Kidney (tissue), 14 donors: ENCODE results near the gene CADM3. TPM values are rescaled to one million over a fixed set of nuclear protein-coding genes. Genes with fewer than 3 reads are reported as not detected.
A peak's percentile ranks its signal among the peaks of the same experiment; 100 is the strongest.

ENCODE experiments used
- DNase-seq, 5 donors: peaks; one replicate each; pipeline ENCODE4 v3.0.0-alpha.2; 2013 to 2020
- FAIRE-seq: peaks from 2 replicates; lab custom pipeline; 2012; peaks lifted over from hg19 to GRCh38; lab: Jason Lieb, UNC
- H3K27ac ChIP-seq, 2 donors: one replicate each; pipeline ENCODE4 v1.7.0; 2013; ENCODE audit warnings: low read depth in 2 of 2, low read length in 2 of 2, inconsistent platforms in 1 of 2
- H3K27me3 ChIP-seq: one replicate; pipeline ENCODE4 v1.7.1; 2013; ENCODE audit warnings: low read length, inconsistent platforms; ENCODE audit not compliant: control insufficient read depth, insufficient read depth
- H3K36me3 ChIP-seq, 3 donors: one replicate each; pipeline versions ENCODE4 v1.7.0 to v1.7.1; 2013; ENCODE audit warnings: low read length in 3 of 3, control low read depth in 1 of 3, inconsistent platforms in 1 of 3; ENCODE audit not compliant: insufficient read depth in 3 of 3, control insufficient read depth in 2 of 3
- H3K4me1 ChIP-seq, 3 donors: one replicate each; pipeline versions ENCODE4 v1.7.0 to v1.7.1; 2013; ENCODE audit warnings: low read length in 3 of 3, inconsistent platforms in 1 of 3, low read depth in 1 of 3; ENCODE audit not compliant: control insufficient read depth in 2 of 3, insufficient read depth in 2 of 3
- H3K4me3 ChIP-seq, 3 donors: one replicate each; pipeline versions ENCODE4 v1.7.0 to v1.8.1; 2013; ENCODE audit warnings: low read length in 3 of 3, control low read depth in 1 of 3, inconsistent platforms in 1 of 3
- H3K9ac ChIP-seq, 3 donors: one replicate each; pipeline versions ENCODE4 v1.7.0 to v1.7.1; 2013; ENCODE audit warnings: low read length in 3 of 3, control low read depth in 1 of 3, inconsistent platforms in 1 of 3
- H3K9me3 ChIP-seq, 3 donors: one replicate each; pipeline versions ENCODE4 v1.7.0 to v1.7.1; 2013; ENCODE audit warnings: low read length in 3 of 3, control low read depth in 1 of 3, inconsistent platforms in 1 of 3; ENCODE audit not compliant: control insufficient read depth in 2 of 3, insufficient read depth in 1 of 3
- intact Hi-C: fragments of 100-400 bp; cut with DNase I; formaldehyde crosslinking; loops from one replicate; pipeline ENCODE4 v1.11.1; 2022
- polyA plus RNA-seq: library from polyadenylated mRNA; stranded (reverse); fragments of 350-450 nt; fragmentation: Illumina TruSeq; extraction: RNeasy Lipid Tissue Mini Kit (QIAGEN cat#74804); gene quantifications from one replicate; pipeline ENCODE4 v1.2.3, GENCODE V29; 2014; ENCODE audit warnings: low read depth, low replicate concordance; ENCODE audit not compliant: insufficient read depth
- total RNA-seq: library from RNA; stranded (reverse); fragmentation: NEBNext Ultra II Directional; extraction: Animal tissue kit (Norgen Biotek cat#: 25700); gene quantifications from one replicate; pipeline ENCODE4 v1.2.1, GENCODE V29; 2021
- TF ChIP-seq, protein P1 (sequence below): IDR thresholded peaks from 3 replicates; pipeline ENCODE4 v1.5.1; 2012; ENCODE audit warnings: mild to moderate bottlenecking, moderate library complexity, borderline replicate concordance; ENCODE audit not compliant: insufficient read depth; ENCODE audit errors: extremely low read depth
- donor health status: control.
- donor health status: control.
- donor health status: control.
- donor health status: control.
- donor health status: control.
- donor health status: DM: yes; HTN: yes; CAD: no.
- donor health status: Normal renal cell carcinoma (clear cell type).

Gene CADM3
- total and polyA plus RNA-seq, 2 donors from 2014 or later: 0.56 to 25.8 TPM

DNA sequence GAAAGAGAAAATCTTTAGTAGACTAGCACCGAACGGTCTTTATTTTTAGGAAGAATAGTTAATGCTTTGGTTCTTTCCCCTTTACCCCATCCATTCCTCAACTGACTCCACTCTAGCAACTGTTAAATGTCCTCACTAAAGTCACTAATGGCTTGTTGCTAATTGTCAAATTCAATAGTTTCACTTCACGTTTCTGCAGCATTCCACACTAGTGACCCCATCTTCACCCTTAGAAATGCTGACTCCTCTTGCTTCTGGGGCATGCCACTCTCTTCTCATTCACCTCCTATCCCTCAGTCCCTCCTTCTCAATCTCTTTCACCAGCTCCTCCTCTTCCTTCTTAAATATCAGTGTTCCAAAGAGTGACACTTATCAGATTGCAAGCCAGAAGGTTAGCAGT is 19.4 kb upstream of the CADM3 start:
- H3K36me3 ChIP-seq: no peaks in the 10 kb centered on the region
- DNase-seq: no peak
- TF ChIP-seq, protein P1, sequence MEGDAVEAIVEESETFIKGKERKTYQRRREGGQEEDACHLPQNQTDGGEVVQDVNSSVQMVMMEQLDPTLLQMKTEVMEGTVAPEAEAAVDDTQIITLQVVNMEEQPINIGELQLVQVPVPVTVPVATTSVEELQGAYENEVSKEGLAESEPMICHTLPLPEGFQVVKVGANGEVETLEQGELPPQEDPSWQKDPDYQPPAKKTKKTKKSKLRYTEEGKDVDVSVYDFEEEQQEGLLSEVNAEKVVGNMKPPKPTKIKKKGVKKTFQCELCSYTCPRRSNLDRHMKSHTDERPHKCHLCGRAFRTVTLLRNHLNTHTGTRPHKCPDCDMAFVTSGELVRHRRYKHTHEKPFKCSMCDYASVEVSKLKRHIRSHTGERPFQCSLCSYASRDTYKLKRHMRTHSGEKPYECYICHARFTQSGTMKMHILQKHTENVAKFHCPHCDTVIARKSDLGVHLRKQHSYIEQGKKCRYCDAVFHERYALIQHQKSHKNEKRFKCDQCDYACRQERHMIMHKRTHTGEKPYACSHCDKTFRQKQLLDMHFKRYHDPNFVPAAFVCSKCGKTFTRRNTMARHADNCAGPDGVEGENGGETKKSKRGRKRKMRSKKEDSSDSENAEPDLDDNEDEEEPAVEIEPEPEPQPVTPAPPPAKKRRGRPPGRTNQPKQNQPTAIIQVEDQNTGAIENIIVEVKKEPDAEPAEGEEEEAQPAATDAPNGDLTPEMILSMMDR: no peak
- H3K4me1 ChIP-seq: no peaks in the 10 kb centered on the region
- H3K9me3 ChIP-seq: no peaks in the 10 kb centered on the region
- no peak for FAIRE-seq
- intact Hi-C loops: no loop called here
- H3K9ac ChIP-seq: no peak overlapping the region
- H3K27me3 ChIP-seq: no peaks in the 10 kb centered on the region
- H3K27ac ChIP-seq: no peak overlapping the region
- H3K4me3 ChIP-seq: no peak overlapping the region

DNA sequence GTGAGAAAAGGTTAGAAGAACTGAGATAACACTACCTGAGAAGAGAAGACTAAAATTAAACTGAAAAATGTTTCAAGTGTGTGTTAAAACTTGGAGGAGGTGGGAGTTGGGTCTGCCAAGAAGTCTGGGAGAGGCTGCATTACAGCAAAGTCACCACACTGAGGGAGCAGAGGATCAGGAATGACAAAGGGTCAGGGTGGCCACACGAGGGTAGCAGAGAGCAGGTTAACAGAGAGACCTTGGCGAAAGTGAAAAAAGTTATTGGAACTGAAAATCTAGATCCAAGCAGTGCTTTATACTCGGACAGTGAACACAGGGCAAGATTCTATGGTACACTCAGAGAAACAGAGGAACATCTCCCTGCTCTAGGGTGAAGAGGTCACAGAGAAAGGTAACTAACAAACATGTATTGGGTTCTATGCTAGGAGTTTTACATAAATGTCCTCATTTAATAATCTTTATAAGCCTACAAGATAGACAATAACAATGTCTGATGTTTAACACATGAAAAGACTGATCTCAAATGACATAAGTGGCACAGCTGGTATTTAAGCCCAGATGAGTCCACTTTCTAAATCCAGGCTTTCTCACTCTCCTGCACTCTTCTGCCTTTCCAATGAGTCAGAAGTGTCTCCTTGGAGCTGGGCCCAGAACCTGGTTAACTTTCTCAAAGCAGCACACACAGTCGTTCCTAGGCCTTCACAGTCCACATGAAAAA is 10.3 kb upstream of the CADM3 start:
- Histone ChIP-seq H3K27ac (no peak overlapping the region), H3K9me3 (no peaks in the 10 kb centered on the region), H3K36me3 (no peaks in the 10 kb centered on the region), H3K4me3 (no peak overlapping the region), H3K9ac (no peak overlapping the region), H3K4me1 (no peaks in the 10 kb centered on the region), H3K27me3 (no peaks in the 10 kb centered on the region)
- intact Hi-C loops: no loop called here
- TF ChIP-seq, protein P1: peak; percentile 97
- DNase-seq (peak in 4 of 5 donors; percentile 76 to 85 (median 80)), FAIRE-seq (peak; percentile 94)

DNA sequence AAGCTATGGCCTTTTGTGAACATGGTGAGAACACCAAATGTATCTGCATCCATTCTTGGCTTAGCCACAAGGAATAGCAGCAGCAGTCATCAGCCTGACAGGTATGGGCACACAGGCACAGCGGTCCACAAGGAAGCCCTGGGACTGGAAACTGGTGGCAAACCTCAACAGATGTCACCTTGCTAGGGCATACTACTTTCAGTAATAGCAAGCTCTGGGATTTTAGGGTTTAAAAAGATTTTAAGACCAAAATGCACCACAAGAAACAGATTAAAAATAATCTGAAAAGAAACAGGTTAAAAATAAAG is 9.7 kb upstream of the CADM3 start:
- intact Hi-C loops: no loop called here
- DNase-seq (no peak), FAIRE-seq (no peak)
- Histone ChIP-seq H3K9ac (no peak overlapping the region), H3K4me1 (no peaks in the 10 kb centered on the region), H3K27me3 (no peaks in the 10 kb centered on the region), H3K27ac (no peak overlapping the region), H3K4me3 (no peak overlapping the region), H3K36me3 (no peaks in the 10 kb centered on the region), H3K9me3 (no peaks in the 10 kb centered on the region)
- TF ChIP-seq, protein P1: no peak
